Esophagus squamous epithelium (tissue), 4 donors: ENCODE data around the gene SLCO4C1.

Source experiments
- POLR2A ChIP-seq, 4 donors: fragments of 450-650 bp; IDR thresholded peaks; one replicate each; pipeline ENCODE4 v1.6.1; 2017; ENCODE audit warnings: antibody characterized with exemption in 4 of 4, mild to moderate bottlenecking in 4 of 4, moderate library complexity in 3 of 4
- TF ChIP-seq, protein P1 (sequence below), 6 experiments: fragments of 450-650 bp in 4 of 6; fragments of 200-600 bp in 2 of 6; sonication (generic) in 2 of 6; IDR thresholded peaks; one replicate each; pipeline ENCODE4 v1.5.1; 2016 to 2019; ENCODE audit warnings: antibody characterized with exemption in 6 of 6, mild to moderate bottlenecking in 4 of 6, moderate library complexity in 4 of 6

DNA sequence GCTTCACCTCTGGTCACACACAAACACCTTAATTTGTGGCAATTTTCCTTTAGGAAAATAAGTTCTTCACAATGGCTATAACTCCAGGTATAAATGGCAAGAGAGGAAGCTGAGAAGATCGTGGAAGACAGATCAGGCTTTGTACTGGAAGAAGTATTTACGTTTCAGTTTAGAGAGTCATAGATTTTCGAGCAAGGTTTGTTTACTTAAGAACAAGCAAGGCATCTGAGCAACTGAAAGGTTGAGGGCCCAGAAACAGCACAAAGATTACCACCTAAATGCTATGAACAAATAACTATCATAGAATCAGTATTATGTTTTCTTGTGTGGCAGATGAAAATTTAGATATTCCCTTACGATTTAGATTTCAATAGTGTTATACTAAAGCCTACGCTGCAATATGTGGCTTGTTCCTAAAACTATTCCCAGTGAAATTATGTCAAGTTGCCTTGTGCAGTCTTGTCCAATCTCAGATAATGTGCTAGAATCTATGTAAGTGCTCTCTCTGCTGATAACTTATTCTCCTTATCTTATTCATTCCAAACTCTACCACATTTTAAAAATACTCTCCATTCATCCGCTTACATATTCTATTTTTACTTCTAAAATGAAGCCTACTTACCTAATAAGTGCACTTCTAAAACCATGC lies 6.7 kb downstream of the SLCO4C1 start:
- TF ChIP-seq, protein P1, sequence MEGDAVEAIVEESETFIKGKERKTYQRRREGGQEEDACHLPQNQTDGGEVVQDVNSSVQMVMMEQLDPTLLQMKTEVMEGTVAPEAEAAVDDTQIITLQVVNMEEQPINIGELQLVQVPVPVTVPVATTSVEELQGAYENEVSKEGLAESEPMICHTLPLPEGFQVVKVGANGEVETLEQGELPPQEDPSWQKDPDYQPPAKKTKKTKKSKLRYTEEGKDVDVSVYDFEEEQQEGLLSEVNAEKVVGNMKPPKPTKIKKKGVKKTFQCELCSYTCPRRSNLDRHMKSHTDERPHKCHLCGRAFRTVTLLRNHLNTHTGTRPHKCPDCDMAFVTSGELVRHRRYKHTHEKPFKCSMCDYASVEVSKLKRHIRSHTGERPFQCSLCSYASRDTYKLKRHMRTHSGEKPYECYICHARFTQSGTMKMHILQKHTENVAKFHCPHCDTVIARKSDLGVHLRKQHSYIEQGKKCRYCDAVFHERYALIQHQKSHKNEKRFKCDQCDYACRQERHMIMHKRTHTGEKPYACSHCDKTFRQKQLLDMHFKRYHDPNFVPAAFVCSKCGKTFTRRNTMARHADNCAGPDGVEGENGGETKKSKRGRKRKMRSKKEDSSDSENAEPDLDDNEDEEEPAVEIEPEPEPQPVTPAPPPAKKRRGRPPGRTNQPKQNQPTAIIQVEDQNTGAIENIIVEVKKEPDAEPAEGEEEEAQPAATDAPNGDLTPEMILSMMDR (IDR thresholded peaks at IDR 0.05) = no peak
- no peak for TF ChIP-seq POLR2A (IDR thresholded peaks at IDR 0.05)
